GM18519 (cell line): ENCODE results near the gene AP1B1.

Source experiments
- ATAC-seq: cut with Tn5 transposase; IDR thresholded peaks from one replicate; pipeline ENCODE4 v1.9.1; 2021; ENCODE audit warnings: mild to moderate bottlenecking, moderate library complexity; ENCODE audit not compliant: unreplicated experiment, low FRiP score

AP1B1 gene

DNA sequence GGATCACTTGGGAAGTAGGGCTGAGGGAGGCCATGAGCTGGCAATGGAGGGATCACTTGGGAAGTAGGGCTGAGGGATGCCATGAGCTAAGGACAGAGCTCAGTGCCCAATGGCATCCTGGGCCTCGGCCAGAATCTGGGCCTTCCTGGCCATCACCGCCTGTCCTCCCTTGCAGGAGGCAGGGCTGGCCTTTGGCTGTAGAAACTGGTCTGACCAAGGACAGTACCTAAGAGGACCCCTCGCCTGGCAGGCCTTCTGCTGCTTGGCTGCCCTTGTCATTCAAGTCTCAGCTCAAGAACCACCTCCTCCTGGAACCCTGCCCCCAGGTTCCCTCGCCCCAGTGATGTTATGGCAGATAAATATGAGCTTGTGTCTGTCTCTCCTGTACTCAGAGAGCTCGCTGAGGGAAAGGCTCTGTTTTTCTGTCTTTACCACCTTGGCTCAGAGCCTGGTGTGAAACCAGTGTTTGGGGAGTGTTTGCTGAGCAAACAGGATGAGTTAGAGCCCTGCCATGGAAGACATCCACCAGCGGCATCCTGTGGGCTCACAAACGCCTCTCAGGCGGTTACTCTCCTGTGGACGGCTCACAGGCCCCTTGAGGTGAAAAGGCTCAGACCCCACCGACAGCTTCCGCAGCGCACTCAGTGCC, 53.5 kb downstream of the AP1B1 start:
- no peak for ATAC-seq

DNA sequence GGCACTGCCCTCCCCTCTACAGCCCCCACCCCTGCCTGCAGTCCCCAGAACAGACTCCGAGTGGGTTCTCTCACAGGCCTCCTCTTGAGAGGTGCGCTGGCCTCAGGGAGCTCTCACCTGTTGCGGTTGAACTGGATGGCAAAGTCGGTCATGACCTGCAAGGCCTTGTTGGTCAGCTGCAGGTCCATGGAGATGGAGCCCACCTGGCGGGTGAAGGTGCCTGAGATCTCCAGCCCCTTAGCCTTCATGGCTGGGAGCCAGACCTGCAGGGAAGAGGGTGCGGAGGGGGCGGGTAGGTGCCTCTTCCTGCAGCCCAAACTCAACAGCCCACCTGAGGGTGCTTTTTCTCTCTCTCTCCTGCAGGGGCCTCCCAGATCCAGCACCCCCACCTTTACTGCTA, 54.2 kb downstream of the AP1B1 start:
- ATAC-seq: no peak

DNA sequence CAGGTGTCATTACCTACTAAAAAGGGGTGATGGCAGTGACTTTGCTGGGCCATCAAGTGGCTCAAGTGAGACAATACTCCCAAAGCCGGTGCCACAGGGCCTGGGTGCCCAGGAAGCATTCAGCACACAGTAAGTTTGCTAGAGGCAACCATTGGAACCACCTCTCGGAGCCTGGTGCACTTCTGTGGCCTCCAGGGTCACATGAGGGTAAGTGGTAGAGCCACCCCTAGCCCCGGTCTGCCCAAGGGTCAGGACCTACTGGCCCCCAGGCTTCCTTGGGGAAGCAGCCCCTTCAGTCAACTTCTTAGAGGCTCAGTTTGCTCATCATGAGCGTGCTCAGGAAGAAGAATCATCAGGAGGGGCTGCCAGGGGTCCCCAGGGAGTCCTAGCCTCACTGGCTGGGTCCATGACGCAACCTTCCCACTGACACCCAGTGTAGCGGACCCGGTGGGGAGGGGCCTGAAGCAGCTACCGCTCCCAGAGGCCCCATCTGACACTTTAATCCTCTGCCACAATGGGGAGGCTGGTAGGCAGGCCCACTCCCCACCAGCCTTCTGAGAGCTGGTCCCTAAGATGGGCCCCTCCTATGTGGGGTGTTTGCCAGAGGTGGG, 55.4 kb downstream of the AP1B1 start:
- ATAC-seq: no peak

DNA sequence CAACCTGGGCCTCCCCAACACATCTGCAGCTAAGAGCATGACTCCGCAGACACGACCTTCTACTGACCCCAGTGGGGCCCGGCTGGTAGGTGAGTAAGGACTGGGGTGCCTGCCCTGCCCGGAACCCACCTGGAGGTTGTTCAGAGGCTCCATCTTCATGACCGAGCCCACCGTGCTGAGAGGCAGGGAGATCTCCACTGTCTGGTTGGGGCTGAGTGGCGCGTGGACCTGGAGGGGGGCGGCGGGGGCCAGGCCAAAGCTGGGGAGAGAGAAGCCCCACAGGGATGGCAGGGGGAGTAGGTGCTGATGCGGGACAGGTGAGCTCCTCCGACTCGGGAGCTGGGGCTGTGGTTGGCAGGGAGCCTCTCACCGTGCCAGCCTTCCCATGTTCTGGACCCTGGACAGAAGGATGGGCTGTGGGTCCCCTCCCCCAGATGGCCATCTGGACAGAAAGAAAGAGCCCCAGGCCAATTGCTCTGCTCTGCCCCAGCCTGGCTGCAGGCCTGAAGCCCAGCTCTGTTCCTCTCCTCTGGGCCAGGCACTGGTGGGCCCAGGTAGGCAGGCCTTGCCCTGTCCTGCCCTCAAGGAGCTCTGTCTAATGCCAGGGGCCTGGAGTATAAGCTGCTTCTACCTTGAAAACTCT, 56.6 kb downstream of the AP1B1 start:
- ATAC-seq: no peak

DNA sequence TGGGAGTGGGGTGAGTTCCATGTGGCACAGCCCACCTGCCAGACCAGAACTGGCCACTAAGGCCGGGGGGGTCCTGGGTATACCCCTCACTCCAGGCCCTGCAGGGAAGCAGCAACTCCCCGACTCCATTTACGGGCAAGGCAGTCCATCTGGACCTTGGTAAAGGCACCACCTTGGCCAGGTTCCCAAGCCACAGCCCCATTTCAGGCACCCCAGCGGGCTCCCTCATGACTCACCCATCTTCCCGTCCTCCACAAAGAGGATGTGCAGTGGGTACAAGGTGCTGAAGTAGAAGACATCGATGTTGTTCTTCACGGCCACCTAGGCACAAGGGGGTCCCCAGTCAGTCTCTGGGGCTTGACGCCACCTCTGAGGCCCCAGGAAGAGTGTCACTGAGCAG, 57.2 kb downstream of the AP1B1 start:
- no peak for ATAC-seq

DNA sequence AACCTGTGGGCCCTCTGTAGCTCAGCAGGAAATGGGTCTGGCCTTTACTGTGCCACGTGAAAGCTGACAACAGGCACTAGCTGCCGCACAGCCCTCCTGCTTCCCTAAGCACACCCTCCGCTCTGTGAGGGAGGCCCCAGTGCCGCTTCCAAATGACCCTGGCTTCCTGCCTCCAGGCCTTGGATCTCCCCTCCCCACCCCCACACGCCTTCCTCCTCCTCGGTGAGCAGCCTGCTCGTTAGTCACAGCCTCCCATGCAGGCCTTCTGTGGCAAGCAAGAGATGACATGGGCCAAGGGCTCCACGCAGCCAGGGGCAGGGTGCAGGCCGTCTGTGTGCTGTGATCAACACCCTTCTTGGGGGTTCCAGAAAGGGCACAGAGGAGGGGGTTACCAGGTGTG, 57.6 kb downstream of the AP1B1 start:
- no peak for ATAC-seq

DNA sequence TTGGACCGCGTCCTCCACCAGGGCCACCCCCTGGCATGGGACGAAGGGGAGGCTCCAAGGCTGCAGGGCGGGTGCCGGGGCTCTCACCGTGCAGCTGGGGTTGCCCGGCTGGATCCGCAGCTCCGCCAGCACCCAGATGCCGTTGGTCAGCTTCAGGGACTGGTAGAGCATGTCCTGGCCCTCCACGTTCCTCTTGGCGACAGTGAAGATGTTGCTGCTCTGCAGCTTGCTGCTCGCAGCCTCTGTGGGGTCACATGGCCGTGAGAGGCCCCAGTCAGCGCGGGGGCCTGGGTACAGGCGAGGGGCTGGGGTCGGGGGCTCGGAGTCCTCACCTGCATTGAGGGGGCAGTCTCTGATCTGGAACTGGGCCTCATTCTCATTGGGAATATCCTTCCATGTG, 58.1 kb downstream of the AP1B1 start:
- no peak for ATAC-seq

DNA sequence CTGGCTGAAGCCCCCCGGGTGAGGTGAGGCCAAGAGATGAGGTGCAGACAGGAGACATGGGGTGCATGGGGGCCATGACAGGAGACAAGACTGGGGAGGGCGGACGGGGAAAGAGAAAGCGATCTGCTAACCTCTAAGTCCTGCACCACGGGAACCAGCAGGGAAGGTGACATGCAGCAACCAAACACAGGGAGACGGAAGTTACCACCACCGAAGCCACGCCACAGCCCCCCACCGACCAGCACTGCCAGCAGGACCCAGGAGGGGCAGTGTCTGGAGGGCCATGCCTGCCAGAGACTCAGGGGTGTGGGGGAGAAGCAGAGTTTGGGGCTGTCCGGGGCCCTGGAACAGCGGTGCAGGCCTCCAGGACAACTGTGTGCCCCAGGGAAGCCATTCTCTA, 58.8 kb downstream of the AP1B1 start:
- no peak for ATAC-seq

DNA sequence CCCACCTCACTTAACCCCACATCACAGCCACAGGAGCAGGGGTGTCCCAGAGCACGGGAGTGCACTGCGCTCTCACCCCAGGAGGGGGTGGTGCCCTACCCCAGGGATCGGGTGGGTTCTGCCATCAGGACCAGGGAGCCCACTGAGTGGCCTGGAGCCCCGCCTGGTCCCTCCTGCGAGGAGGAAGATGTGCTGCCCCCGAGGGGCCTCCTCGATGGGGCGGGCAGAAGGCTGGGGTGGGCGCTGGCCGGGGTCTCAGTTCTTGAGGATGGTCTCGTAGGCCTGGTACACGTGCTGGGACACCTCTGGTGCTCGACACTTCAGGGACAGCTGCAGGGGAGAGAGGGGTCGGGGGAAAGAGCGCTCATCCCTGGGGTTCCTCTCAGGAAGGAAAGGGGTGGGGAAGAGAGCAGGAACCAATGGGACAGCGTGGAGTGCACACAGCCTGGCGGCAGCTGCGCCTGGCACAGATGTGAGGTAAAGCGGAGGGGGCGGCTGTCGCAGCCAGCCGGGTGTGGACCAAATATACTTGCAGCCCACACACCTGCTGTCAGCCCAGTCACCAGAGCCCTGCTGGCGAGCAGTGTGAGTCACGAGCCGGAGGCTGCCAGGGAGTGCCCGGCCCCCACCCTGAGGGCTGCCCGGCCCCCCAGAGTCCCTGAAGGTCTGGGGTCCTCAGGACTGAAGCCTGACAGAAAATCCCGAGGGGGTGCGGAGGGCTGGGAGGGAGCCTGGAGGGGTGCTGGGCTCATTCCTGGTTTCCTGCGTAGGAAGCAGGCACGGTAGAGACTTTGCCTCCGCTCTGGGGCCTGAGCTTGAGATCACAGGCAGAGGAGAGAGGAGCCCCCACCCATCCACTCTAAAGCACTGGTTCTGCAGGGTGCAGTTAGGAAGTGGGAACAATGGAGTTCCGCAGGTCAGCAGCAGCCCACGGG, 59.5 kb downstream of the AP1B1 start:
- no peak for ATAC-seq

DNA sequence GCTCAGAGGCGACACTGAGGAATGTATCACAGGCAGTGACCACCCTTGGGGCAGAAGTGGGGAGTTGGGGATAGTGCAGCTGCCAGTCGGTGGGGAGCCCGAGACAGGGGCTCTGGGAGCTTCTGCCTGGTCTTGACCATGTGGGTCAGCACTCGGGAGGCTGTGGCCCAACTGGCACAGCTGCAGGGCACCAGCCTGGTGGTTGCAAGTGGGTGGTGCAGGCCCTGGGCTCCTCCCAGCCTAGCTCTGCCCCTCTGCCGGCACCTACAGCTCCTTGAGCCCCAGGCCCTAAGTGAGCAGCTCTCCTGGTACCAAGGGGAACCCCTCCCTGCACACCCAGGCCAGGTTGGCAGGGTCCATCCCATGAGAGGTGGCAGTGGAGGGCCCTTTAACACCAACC, 60.3 kb downstream of the AP1B1 start:
- no peak for ATAC-seq

DNA sequence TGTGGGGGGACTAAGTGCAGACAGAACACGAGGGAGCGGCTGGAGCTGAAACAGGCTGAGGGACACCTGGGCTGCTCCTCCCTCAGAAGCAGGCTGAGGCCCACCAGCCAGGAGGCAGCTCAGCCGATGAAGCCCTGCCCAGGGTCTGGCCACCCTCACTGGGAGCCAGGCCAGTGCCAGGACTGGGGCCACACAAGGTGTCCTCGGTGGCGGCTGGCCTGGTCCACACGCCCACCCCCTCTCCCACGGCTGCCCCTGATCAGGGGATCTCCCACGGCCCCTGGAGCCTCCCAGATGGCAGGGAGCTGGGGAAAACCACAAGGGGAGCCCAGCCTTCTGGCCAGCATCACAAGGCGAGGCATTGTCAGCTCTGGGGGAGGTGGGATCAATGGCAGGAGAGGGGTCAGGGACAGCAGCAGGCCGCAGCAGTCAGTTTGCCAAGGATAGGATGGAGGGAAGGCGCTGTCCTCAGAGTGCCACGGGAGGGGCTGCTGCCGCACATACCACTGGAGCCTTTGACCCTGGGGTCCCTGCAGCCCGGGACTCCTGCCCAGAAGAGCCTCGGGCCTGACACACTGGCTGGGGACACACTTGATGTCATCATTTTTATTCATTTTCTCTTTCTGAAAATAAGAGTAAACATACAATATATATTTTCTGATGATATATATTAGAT, 61.1 kb downstream of the AP1B1 start:
- ATAC-seq: no peak

DNA sequence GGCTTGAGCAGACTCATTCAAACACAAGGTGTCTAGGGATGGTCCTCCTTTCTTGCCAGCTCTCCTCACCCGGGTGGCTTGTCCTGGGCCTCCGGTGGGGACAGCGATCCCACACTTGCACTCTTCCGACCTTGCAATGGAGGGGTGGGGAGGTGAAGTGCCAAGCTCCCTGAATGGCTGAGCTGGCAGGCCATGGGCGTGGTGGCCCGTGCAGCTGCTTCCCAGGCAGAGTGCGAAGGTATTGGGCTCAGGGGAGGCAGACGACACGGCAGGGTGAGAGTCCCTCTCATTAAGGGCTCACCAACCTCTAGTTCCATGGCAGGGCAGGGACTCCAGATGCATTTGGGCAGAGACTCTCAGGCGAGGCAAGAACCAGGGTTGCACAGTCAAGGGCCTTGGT, 61.9 kb downstream of the AP1B1 start:
- ATAC-seq: no peak

DNA sequence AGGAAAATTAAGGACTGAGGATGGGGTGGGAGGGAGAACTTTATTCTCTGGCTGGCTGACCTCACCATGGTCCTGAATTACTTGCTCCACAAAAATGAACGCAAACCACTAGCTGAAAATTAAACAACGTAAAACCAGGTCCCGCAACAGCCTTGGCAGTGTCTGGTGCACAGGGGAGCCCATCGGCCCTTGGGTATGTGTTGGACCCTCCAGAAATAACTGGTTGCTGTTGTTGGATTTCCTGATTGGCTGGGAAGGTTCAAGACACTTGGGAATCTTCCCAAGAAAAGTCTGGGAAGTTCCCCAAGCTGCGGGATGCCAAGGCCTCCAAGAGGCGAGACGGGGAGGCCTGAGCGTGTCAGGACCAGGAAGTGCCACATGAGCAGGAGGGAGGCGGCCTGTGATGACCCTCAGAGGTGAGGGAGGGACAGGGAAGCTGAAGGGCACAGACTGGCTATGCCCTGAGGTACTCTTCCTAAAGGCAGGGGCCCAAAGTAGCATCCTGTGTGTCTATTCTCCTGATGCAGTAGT, 62.5 kb downstream of the AP1B1 start:
- no peak for ATAC-seq

DNA sequence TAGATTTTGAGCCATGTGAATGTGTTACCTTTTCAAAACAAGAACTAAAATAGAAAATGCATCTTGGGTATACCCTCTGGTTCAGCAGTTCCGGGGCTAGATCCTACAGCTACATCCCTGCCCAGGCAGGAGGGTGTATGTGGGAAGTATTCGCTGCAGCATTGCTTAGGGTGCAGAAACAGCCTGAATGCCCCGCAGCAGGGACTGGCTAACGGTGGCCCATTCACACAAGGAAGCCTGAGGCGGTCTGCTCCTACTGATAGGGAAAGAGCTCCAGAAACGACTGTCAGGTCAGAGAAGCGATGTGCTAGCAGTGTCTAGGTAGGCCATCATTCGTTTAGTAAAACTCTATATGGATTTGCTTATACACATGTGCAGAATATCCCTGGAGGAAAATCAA, 63.0 kb downstream of the AP1B1 start:
- no peak for ATAC-seq

DNA sequence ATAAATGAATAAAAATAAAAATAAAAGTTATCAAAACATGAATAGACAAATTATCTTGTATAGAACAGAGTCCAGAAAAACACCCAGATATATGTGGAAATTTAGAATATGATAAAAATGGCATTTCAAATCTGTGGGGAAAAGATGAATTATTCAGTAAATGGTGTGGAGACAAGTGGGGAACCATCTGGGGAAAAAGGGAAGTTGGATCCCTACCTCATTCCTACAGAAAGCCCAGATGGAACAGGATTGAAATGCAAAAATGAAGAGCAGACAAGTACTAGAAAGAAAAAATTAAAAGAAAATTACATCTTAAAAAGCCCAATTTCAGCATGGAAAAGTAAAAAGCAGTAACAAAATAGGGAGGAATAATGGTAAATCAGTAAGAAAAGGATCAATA, 64.7 kb downstream of the AP1B1 start:
- no peak for ATAC-seq

DNA sequence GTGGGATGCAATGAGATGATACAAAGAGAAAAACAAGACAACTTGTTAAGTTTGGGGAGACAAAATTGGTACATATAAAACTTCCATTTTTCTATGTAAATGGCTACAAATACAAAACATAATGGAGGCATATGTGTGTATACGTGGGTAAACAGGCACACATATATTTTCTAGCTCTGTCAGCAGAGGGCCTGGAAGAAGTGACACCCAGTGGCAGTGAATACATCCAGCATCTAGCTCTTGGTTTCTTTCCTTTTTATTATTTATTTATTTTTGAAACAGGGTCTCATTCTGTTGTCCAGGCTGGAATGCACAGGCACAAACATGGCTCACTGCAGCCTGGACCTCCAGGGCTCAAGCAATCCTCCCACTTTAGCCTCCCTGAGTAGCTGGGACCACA, 67.8 kb downstream of the AP1B1 start:
- ATAC-seq: no peak

DNA sequence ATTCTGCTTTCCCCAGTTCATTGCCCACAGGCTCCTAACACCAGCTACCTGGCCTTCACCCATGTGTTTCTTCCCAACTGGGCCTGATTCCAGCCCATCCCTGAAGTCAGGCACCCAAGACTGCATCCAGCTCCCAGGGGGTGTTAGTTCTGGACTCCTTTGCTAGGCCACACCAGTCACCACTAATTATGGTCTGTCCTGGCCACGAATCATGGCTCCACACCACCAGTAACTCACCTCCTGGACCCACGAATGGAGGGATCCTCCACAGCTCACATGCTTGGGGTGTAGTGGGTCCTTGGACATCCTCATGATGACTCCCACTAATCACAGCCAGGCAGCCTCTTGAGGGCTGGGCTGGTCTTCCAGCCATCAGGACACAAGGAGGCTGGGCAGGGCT, 69.3 kb downstream of the AP1B1 start:
- ATAC-seq: no peak

DNA sequence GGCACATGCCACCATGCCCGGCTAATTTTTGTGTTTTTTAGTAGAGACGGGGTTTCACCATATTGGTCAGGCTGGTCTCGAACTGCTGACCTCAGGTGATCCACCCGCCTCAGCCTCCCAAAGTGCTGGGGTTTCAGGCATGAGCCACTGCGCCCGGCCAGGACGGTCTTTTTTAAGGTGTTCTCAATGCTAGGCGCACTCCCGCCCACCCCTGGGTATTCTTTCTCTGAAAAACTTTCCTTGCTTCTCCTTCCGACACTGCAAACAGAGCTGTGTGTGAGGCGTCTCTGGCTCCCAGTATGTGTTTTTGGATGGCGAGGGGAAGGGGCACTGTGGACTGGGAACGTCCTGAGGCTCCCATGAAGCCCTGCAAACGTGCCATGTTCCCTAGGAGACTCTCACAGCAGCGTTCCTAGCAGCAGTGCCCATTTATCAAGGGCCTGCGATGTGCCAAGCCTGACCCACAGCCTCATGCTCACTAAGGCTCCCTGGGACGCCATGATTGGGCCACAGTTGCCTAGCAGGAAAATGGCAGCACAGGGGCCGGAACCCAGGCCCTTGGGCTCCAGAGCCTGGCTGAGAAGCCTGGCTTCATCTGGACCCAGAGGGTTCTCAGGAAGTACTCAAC, 70.4 kb downstream of the AP1B1 start:
- no peak for ATAC-seq

DNA sequence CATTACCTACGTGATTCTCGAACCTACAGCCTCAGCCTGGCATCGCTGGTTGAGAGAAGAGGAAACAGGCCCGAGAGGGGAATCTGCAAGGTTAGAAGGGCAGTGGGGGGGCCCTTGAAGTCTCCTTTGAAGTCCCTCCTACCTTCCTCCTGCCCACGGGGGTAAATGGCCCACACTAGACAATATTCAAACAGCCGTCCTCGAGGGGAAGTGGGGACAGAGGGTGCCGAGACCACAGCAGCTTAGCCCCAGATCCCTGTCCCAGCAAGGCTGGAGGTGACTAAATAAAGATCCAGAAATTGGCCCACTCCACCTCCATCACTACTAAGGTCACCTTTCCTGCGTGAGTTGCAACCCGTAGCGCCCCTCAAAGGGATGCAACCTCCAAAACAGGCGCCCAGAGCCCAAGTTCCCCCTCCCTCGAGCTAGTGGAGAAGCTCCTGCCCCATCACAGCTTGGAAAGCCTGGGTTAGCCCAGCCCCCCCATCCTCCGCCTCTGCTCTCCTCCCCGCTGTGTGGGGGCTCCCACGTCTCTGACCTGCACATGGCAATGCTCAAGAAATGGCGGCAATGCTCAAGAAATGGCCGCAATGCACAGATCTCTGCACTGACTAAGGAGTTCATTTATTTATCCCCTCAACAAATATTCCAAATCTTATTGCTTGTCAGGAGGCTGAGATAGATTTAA, 72.1 kb downstream of the AP1B1 start:
- no peak for ATAC-seq
